Measurements from ENCODE around the gene TFAP2B.

TFAP2B gene

GRCh38 chr6:50820869-50821264, 2.2 kb downstream of the TFAP2B start:
- DNase-seq (ENCODE audit: low read depth) = no peak
- TF ChIP-seq POLR2A (IDR thresholded peaks at IDR 0.05; ENCODE audit: extremely low read depth, insufficient read length) (no peak), MAX (IDR thresholded peaks at IDR 0.05; ENCODE audit: low read depth, low read length) (no peak), CTCF (IDR thresholded peaks at IDR 0.05; ENCODE audit: low read depth, low read length) (no peak), MYC (IDR thresholded peaks at IDR 0.05; ENCODE audit: low read depth, low read length) (no peak)
- no peak overlapping the region for H3K4me3 ChIP-seq (ENCODE audit: low read depth, low read length)

GRCh38 chr6:50821441-50822077, 2.9 kb downstream of the TFAP2B start:
- no peak for TF ChIP-seq POLR2A (IDR thresholded peaks at IDR 0.05; ENCODE audit: extremely low read depth, insufficient read length)
- no peak for TF ChIP-seq MAX (IDR thresholded peaks at IDR 0.05; ENCODE audit: low read depth, low read length)
- TF ChIP-seq MYC (IDR thresholded peaks at IDR 0.05; ENCODE audit: low read depth, low read length) = no peak
- no peak for TF ChIP-seq CTCF (IDR thresholded peaks at IDR 0.05; ENCODE audit: low read depth, low read length)
- no peak for DNase-seq (ENCODE audit: low read depth)
- no peak overlapping the region for H3K4me3 ChIP-seq (ENCODE audit: low read depth, low read length)

- no peak overlapping the region for H3K4me3 ChIP-seq (ENCODE audit: low read depth, low read length)
- no peak for TF ChIP-seq MYC (IDR thresholded peaks at IDR 0.05; ENCODE audit: low read depth, low read length)
- TF ChIP-seq CTCF (IDR thresholded peaks at IDR 0.05; ENCODE audit: low read depth, low read length) = no peak
- no peak for TF ChIP-seq POLR2A (IDR thresholded peaks at IDR 0.05; ENCODE audit: extremely low read depth, insufficient read length)
- no peak for TF ChIP-seq MAX (IDR thresholded peaks at IDR 0.05; ENCODE audit: low read depth, low read length)
- no peak for DNase-seq (ENCODE audit: low read depth)
Observed at GRCh38 chr6:50822078-50822476, 3.4 kb downstream of the TFAP2B start.

GRCh38 chr6:50823094-50823920, 4.6 kb downstream of the TFAP2B start:
- TF ChIP-seq CTCF (IDR thresholded peaks at IDR 0.05; ENCODE audit: low read depth, low read length) (no peak), MYC (IDR thresholded peaks at IDR 0.05; ENCODE audit: low read depth, low read length) (no peak), POLR2A (IDR thresholded peaks at IDR 0.05; ENCODE audit: extremely low read depth, insufficient read length) (no peak), MAX (IDR thresholded peaks at IDR 0.05; ENCODE audit: low read depth, low read length) (no peak)
- H3K4me3 ChIP-seq (ENCODE audit: low read depth, low read length) = no peak overlapping the region
- no peak for DNase-seq (ENCODE audit: low read depth)

GRCh38 chr6:50824552-50824951, 5.9 kb downstream of the TFAP2B start:
- H3K4me3 ChIP-seq (ENCODE audit: low read depth, low read length) = no peak overlapping the region
- DNase-seq (ENCODE audit: low read depth) = no peak
- no peak for TF ChIP-seq MAX (IDR thresholded peaks at IDR 0.05; ENCODE audit: low read depth, low read length)
- no peak for TF ChIP-seq CTCF (IDR thresholded peaks at IDR 0.05; ENCODE audit: low read depth, low read length)
- no peak for TF ChIP-seq MYC (IDR thresholded peaks at IDR 0.05; ENCODE audit: low read depth, low read length)
- TF ChIP-seq POLR2A (IDR thresholded peaks at IDR 0.05; ENCODE audit: extremely low read depth, insufficient read length) = no peak
